ENCODE data around the gene FOXJ1. TPM values are rescaled to one million over a fixed set of nuclear protein-coding genes. Genes with fewer than 3 reads are reported as not detected.
A peak's percentile ranks its signal among the peaks of the same experiment; 100 is the strongest.

The FOXJ1 gene
- total and polyA plus RNA-seq, 2 of the 13 experiments (the other 11 are each of a cell fraction or from before 2014, with no cell fraction given) = 0.98 to 1.6 TPM

DNA sequence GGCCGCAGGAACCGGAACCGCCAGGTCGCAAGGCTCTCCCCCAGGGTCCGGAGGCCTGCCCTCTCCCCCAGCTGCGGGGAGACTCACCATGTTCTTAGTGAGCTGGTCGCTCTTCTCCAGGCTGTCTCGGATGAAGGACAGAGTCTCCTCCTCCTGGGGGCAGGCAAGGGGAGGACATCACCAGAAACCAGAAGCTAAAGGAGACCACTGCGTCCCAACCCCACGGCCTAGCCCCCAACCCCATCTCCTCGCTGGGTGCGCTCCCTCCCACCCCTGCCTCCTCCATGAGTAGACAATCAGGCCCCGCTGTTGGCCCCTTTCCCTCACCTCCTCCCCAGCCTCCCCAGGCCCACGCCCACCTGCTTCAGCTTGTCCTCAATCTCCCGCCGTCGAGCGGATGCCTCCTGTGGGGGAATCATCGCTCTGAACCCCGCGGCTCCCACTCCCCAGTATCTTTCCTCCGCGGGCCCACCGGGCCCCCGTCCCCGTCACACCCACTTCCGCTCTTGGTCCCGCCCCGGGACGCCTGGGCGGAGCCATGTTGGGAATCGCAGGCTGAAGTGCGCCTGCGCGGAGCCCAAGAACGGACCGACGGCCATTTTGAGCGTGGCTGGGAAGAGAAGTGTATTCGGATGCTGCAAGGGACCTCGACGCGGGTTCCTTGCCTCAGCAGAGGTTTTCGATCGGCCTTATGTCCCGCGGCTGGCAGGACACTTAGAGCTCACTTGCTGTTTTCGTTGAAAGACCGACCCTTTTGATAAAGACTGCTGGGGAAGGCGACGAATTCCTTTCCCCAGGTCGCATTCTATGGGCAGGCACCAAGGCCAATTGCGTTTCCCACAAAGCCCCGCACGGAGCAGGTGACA lies 37.5 kb downstream of the FOXJ1 start, which contains the start of gene EXOC7 (continued):
- TF ChIP-seq, protein P1, sequence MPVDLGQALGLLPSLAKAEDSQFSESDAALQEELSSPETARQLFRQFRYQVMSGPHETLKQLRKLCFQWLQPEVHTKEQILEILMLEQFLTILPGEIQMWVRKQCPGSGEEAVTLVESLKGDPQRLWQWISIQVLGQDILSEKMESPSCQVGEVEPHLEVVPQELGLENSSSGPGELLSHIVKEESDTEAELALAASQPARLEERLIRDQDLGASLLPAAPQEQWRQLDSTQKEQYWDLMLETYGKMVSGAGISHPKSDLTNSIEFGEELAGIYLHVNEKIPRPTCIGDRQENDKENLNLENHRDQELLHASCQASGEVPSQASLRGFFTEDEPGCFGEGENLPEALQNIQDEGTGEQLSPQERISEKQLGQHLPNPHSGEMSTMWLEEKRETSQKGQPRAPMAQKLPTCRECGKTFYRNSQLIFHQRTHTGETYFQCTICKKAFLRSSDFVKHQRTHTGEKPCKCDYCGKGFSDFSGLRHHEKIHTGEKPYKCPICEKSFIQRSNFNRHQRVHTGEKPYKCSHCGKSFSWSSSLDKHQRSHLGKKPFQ (CRISPR knock-in tag; IDR thresholded peaks at IDR 0.05; ENCODE audit: insufficient replicate concordance) = peak; percentile 60
- no peak for TF ChIP-seq LCORL (IDR thresholded peaks at IDR 0.05)
- peak; percentile 70 for TF ChIP-seq LCORL (CRISPR knock-in tag; IDR thresholded peaks at IDR 0.05)
- TF ChIP-seq ZNF382 (CRISPR knock-in tag; IDR thresholded peaks at IDR 0.05; ENCODE audit: borderline replicate concordance) = no peak
- TF ChIP-seq, protein P2, sequence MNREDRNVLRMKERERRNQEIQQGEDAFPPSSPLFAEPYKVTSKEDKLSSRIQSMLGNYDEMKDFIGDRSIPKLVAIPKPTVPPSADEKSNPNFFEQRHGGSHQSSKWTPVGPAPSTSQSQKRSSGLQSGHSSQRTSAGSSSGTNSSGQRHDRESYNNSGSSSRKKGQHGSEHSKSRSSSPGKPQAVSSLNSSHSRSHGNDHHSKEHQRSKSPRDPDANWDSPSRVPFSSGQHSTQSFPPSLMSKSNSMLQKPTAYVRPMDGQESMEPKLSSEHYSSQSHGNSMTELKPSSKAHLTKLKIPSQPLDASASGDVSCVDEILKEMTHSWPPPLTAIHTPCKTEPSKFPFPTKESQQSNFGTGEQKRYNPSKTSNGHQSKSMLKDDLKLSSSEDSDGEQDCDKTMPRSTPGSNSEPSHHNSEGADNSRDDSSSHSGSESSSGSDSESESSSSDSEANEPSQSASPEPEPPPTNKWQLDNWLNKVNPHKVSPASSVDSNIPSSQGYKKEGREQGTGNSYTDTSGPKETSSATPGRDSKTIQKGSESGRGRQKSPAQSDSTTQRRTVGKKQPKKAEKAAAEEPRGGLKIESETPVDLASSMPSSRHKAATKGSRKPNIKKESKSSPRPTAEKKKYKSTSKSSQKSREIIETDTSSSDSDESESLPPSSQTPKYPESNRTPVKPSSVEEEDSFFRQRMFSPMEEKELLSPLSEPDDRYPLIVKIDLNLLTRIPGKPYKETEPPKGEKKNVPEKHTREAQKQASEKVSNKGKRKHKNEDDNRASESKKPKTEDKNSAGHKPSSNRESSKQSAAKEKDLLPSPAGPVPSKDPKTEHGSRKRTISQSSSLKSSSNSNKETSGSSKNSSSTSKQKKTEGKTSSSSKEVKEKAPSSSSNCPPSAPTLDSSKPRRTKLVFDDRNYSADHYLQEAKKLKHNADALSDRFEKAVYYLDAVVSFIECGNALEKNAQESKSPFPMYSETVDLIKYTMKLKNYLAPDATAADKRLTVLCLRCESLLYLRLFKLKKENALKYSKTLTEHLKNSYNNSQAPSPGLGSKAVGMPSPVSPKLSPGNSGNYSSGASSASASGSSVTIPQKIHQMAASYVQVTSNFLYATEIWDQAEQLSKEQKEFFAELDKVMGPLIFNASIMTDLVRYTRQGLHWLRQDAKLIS (CRISPR knock-in tag; IDR thresholded peaks at IDR 0.05) = no peak; the same call in 1 of the 2 replicates
- TF ChIP-seq SP140L (CRISPR knock-in tag; IDR thresholded peaks at IDR 0.05; ENCODE audit: borderline replicate concordance) = no peak
- TF ChIP-seq GTF3A (CRISPR knock-in tag; conservative IDR thresholded peaks at IDR 0.05) = no peak
- TF ChIP-seq ZNF296 (CRISPR knock-in tag; conservative IDR thresholded peaks at IDR 0.05) = peak; percentile 77; the same call in 1 of the 2 replicates
- TF ChIP-seq ZNF432 (CRISPR knock-in tag; IDR thresholded peaks at IDR 0.05; ENCODE audit: borderline replicate concordance) = no peak
- TF ChIP-seq ZNF326 (CRISPR knock-in tag; IDR thresholded peaks at IDR 0.05; ENCODE audit: borderline replicate concordance) = no peak
- peak; percentile 75; the same call in 2 of the 3 replicates for TF ChIP-seq MXI1 (IDR thresholded peaks at IDR 0.05; ENCODE audit: borderline replicate concordance, low read depth, low read length)
- no peak for TF ChIP-seq PPARG (CRISPR knock-in tag; conservative IDR thresholded peaks at IDR 0.05)
- TF ChIP-seq, protein P3, sequence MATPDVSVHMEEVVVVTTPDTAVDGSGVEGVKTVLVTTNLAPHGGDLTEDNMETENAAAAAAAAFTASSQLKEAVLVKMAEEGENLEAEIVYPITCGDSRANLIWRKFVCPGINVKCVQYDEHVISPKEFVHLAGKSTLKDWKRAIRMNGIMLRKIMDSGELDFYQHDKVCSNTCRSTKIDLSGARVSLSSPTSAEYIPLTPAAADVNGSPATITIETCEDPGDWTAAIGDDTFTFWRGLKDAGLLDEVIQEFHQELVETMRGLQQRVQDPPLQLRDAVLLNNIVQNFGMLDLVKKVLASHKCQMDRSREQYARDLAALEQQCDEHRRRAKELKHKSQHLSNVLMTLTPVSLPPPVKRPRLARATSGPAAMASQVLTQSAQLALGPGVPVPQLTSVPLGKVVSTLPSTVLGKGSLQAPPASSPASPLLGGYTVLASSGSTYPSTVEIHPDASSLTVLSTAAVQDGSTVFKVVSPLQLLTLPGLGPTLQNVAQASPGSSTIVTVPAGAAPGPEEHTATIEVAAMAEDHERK (CRISPR knock-in tag; IDR thresholded peaks at IDR 0.05; ENCODE audit: low read depth) = no peak
- TF ChIP-seq ZNF180 (CRISPR knock-in tag; IDR thresholded peaks at IDR 0.05; ENCODE audit: borderline replicate concordance, low read depth) = no peak
- TF ChIP-seq ZNF17 (CRISPR knock-in tag; IDR thresholded peaks at IDR 0.05) = no peak
- TF ChIP-seq ZBTB8A (CRISPR knock-in tag; IDR thresholded peaks at IDR 0.05; ENCODE audit: borderline replicate concordance, low read depth) = no peak
- TF ChIP-seq, protein P4, sequence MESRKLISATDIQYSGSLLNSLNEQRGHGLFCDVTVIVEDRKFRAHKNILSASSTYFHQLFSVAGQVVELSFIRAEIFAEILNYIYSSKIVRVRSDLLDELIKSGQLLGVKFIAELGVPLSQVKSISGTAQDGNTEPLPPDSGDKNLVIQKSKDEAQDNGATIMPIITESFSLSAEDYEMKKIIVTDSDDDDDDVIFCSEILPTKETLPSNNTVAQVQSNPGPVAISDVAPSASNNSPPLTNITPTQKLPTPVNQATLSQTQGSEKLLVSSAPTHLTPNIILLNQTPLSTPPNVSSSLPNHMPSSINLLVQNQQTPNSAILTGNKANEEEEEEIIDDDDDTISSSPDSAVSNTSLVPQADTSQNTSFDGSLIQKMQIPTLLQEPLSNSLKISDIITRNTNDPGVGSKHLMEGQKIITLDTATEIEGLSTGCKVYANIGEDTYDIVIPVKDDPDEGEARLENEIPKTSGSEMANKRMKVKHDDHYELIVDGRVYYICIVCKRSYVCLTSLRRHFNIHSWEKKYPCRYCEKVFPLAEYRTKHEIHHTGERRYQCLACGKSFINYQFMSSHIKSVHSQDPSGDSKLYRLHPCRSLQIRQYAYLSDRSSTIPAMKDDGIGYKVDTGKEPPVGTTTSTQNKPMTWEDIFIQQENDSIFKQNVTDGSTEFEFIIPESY (CRISPR knock-in tag; IDR thresholded peaks at IDR 0.05) = no peak
- no peak for TF ChIP-seq ZNF674 (CRISPR knock-in tag; IDR thresholded peaks at IDR 0.05; ENCODE audit: low read depth)
